PC-9 (cell line): ENCODE measurements around the gene TMEM119. TPM values are rescaled to one million over a fixed set of nuclear protein-coding genes. Genes with fewer than 3 reads are reported as not detected.

Source experiments
- BruUV-seq: library from RNA; stranded (reverse); fragments of 400-500 nt; replicated peaks from 2 replicates; lab custom pipeline; 2021; lab: Mats Ljungman, UMichigan
- CTCF ChIA-PET: fragments of 300-600 bp; sonication (Branson Sonifier 250); formaldehyde crosslinking; loops from one replicate; lab custom pipeline; 2022; ENCODE audit warnings: antibody characterized with exemption; lab: Charles Lee
- POLR2A ChIA-PET: fragments of 300-600 bp; sonication (Branson Sonifier 250); formaldehyde crosslinking; loops from one replicate; lab custom pipeline; 2022; ENCODE audit warnings: antibody characterized with exemption; ENCODE audit not compliant: unreplicated experiment; lab: Charles Lee
- DNase-seq, 2 experiments: peaks; one replicate each; pipeline versions ENCODE4 v3.0.0 to v3.0.0-alpha.2; 2015 to 2022; ENCODE audit warnings: mixed read lengths in 1 of 2
- H2AFZ ChIP-seq: fragments of 200-600 bp; sonication (generic); 2 replicates; pipeline ENCODE4 v1.8.1; 2017; ENCODE audit warnings: antibody characterized with exemption
- H3F3A ChIP-seq: fragments of 200-600 bp; sonication (generic); 2 replicates; pipeline ENCODE4 v1.8.1; 2017; ENCODE audit warnings: antibody characterized with exemption, mild to moderate bottlenecking, low read depth; ENCODE audit not compliant: insufficient read depth
- H3K27ac ChIP-seq: fragments of 200-600 bp; sonication (generic); 2 replicates; pipeline ENCODE4 v1.6.1; 2016; ENCODE audit warnings: mixed run types
- H3K27me3 ChIP-seq: fragments of 200-600 bp; sonication (generic); 2 replicates; pipeline ENCODE4 v1.6.1; 2016; ENCODE audit warnings: low read depth, mixed run types; ENCODE audit not compliant: insufficient read depth
- H3K36me3 ChIP-seq: fragments of 200-600 bp; sonication (generic); 2 replicates; pipeline ENCODE4 v1.6.1; 2016; ENCODE audit warnings: low read depth, mixed run types
- H3K4me1 ChIP-seq: fragments of 200-600 bp; sonication (generic); replicated peaks from 2 replicates; pipeline ENCODE4 v1.6.1; 2016; ENCODE audit warnings: mixed run types; ENCODE audit not compliant: insufficient read depth
- H3K4me2 ChIP-seq: fragments of 200-600 bp; sonication (generic); 2 replicates; pipeline ENCODE4 v1.6.1; 2017; ENCODE audit warnings: mixed run types
- H3K4me3 ChIP-seq: fragments of 200-600 bp; sonication (generic); 2 replicates; pipeline ENCODE4 v1.6.1; 2016; ENCODE audit warnings: mixed run types
- H3K79me2 ChIP-seq: fragments of 200-600 bp; sonication (generic); 2 replicates; pipeline ENCODE4 v1.6.1; 2017; ENCODE audit warnings: low read depth, mixed run types
- H3K9me2 ChIP-seq: fragments of 200-600 bp; sonication (generic); 2 replicates; pipeline ENCODE4 v1.8.1; 2017; ENCODE audit warnings: mild to moderate bottlenecking; ENCODE audit not compliant: insufficient read depth
- H3K9me3 ChIP-seq: fragments of 200-600 bp; sonication (generic); 2 replicates; pipeline ENCODE4 v1.8.1; 2016; ENCODE audit warnings: low read depth; ENCODE audit not compliant: insufficient read depth
- H4K20me1 ChIP-seq: fragments of 200-600 bp; sonication (generic); 2 replicates; pipeline ENCODE4 v1.8.1; 2017; ENCODE audit not compliant: insufficient read depth
- EZH2 ChIP-seq: fragments of 200-600 bp; sonication (generic); IDR thresholded peaks from 2 replicates; pipeline ENCODE4 v1.8.0; 2017; ENCODE audit warnings: antibody characterized with exemption, low read depth
- intact Hi-C: fragments of 100-400 bp; cut with micrococcal nuclease; formaldehyde crosslinking; loops from one replicate; pipeline ENCODE4 v1.10.0; 2022; ENCODE audit not compliant: unreplicated experiment
- total RNA-seq: library from RNA; stranded (reverse); gene quantifications from 2 replicates; pipeline ENCODE4 v1.2.3, GENCODE V29; 2021
- TF ChIP-seq, protein P1 (sequence below): fragments of 200-600 bp; sonication (generic); conservative IDR thresholded peaks from 2 replicates; pipeline ENCODE4 v1.6.1; 2017; ENCODE audit warnings: mixed run types, antibody characterized with exemption, mild to moderate bottlenecking, moderate library complexity

TMEM119 gene
- total RNA-seq, 1 experiment from 2014 or later, result not detected

DNA sequence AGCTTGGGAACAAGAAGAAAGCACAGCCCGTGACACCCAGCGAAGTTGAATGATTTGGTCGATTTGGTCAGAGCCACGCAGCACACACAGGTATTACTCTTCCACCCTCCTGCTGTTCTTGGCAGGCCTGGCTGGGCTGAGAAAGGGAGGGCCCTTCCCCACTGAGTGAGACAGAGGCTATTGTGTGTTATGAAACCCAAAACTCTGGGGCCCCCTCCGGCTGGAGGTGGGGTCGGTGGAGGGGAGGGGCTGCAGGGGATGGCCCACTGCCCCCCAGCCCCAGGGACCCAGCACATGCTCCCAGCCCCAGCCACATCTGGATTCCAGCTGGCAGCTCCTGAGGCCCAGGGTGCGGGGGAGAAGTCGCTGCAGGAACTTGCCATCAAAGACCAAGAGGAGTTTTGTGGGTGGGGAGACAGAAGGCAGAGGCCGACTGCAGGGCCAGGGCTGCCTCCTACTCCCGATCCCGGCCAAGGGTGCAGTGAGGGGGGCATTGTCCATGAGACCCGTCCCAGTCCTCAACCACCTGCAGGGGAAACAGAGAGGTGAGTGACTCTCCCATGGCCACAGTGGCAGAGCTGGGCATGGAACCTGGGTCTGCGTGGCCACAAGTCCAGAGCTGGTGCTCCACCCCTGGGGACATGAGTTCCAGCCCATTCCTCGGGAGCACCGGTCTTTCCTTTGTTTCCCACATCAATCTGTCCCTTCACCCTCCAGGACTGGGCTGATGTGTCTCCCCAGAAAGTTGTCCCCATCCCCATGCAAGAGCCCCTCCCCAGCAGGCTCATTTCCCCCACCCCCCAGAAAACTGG is 8.7 kb downstream of the TMEM119 start:
- intact Hi-C loops, result no loop called here
- Histone ChIP-seq H3K27ac (no peak overlapping the region), H3K9me3 (no peaks in the 10 kb centered on the region), H3K79me2 (no peaks in the 10 kb centered on the region), H3K4me2 (no peak overlapping the region), H3K27me3 (peaks cover 13% of the 10 kb centered on the region; the same call in 1 of the 2 replicates), H3F3A (no peaks in the 10 kb centered on the region), H3K4me3 (no peak overlapping the region), H3K36me3 (no peaks in the 10 kb centered on the region), H2AFZ (no peak overlapping the region), H3K4me1 (no peaks in the 10 kb centered on the region), H4K20me1 (no peaks in the 10 kb centered on the region), H3K9me2 (no peaks in the 10 kb centered on the region)
- CTCF ChIA-PET, result no interaction called here
- no peak for TF ChIP-seq EZH2
- TF ChIP-seq, protein P1, sequence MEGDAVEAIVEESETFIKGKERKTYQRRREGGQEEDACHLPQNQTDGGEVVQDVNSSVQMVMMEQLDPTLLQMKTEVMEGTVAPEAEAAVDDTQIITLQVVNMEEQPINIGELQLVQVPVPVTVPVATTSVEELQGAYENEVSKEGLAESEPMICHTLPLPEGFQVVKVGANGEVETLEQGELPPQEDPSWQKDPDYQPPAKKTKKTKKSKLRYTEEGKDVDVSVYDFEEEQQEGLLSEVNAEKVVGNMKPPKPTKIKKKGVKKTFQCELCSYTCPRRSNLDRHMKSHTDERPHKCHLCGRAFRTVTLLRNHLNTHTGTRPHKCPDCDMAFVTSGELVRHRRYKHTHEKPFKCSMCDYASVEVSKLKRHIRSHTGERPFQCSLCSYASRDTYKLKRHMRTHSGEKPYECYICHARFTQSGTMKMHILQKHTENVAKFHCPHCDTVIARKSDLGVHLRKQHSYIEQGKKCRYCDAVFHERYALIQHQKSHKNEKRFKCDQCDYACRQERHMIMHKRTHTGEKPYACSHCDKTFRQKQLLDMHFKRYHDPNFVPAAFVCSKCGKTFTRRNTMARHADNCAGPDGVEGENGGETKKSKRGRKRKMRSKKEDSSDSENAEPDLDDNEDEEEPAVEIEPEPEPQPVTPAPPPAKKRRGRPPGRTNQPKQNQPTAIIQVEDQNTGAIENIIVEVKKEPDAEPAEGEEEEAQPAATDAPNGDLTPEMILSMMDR, result no peak
- no TSS peak for BruUV-seq
- POLR2A ChIA-PET, result no interaction called here
- DNase-seq, result no peak

DNA sequence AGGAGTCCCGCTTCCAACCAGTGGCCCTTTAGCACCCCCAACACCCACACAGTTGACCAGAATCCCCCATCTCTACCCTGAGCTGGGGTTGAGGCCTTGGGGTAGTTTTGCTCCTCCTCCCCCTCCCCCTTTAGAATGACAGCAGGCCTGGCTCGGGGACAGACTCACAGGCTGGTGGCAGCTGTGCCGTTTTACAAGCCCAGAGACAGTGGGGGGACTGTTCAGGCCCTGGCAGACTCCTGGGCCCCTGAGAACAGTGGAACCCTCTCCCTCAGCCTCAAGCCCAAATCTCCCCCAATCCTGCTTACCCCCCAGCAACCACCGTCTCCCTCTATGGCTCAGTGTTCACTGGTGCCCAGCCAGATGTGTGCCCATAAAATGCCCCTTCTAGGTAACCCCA is 10.1 kb downstream of the TMEM119 start:
- ChIA-PET CTCF (no interaction called here), POLR2A (no interaction called here)
- Histone ChIP-seq H3K4me3 (no peak overlapping the region), H3F3A (no peaks in the 10 kb centered on the region), H3K9me2 (no peaks in the 10 kb centered on the region), H3K79me2 (no peaks in the 10 kb centered on the region), H3K4me2 (no peak overlapping the region), H3K27ac (no peak overlapping the region), H3K36me3 (no peaks in the 10 kb centered on the region), H2AFZ (no peak overlapping the region), H3K9me3 (no peaks in the 10 kb centered on the region), H4K20me1 (no peaks in the 10 kb centered on the region), H3K27me3 (peaks cover 18% of the 10 kb centered on the region; the same call in 1 of the 2 replicates), H3K4me1 (no peaks in the 10 kb centered on the region)
- TF ChIP-seq, protein P1, result no peak
- no TSS peak for BruUV-seq
- no peak for DNase-seq
- intact Hi-C loops, result no loop called here

DNA sequence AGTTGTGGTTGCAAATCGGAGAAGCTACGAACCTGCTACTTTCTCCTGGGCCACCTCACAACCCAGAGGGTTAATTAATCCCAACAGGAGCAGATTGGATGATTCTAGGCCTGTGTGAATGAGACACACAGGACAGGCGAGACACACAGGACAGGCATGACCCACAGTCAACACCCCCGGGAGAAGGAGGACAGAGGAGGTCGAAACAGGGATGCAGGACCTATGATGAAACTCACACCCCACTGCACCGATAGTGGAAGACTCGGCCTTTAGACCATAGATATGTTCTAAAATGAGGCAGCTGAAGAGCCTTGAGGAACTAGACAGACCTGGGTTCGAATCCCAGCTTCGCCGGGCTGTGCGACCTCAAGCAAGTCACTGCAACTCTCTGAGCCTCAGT is 11.6 kb downstream of the TMEM119 start:
- Histone ChIP-seq H2AFZ (no peak overlapping the region), H3K36me3 (no peaks in the 10 kb centered on the region), H3K27ac (no peak overlapping the region), H4K20me1 (no peaks in the 10 kb centered on the region), H3K79me2 (no peaks in the 10 kb centered on the region), H3K9me2 (no peaks in the 10 kb centered on the region), H3K9me3 (no peaks in the 10 kb centered on the region), H3K4me2 (no peak overlapping the region), H3F3A (no peaks in the 10 kb centered on the region), H3K4me1 (no peaks in the 10 kb centered on the region), H3K27me3 (peaks cover 17% of the 10 kb centered on the region; the same call in 1 of the 2 replicates), H3K4me3 (no peak overlapping the region)
- ChIA-PET POLR2A (no interaction called here), CTCF (interaction anchor here (0.6 kb wide), 1 partner anchor 910 kb away, joined by 4 read pairs; no protein-coding TSS in a partner anchor)
- no peak for DNase-seq
- intact Hi-C loops, result no loop called here
- no peak for TF ChIP-seq EZH2
- BruUV-seq, result no TSS peak
